GM12864 (cell line): ENCODE measurements around the gene RPS6KC1.

Source experiments
- DNase-seq: peaks from one replicate; pipeline ENCODE4 v3.0.0-alpha.2; 2011; ENCODE audit warnings: low read depth
- H3K4me3 ChIP-seq: 2 replicates; pipeline ENCODE4 v1.5.1; 2011; ENCODE audit warnings: mild to moderate bottlenecking, low read depth, low read length, control low read depth
- TF ChIP-seq, protein P1 (sequence below): IDR thresholded peaks from 2 replicates; pipeline ENCODE4 v1.5.1; 2011; ENCODE audit warnings: low read depth, mild to moderate bottlenecking, moderate library complexity, low read length, control low read depth, inconsistent platforms; ENCODE audit errors: missing control alignments

Gene RPS6KC1

DNA sequence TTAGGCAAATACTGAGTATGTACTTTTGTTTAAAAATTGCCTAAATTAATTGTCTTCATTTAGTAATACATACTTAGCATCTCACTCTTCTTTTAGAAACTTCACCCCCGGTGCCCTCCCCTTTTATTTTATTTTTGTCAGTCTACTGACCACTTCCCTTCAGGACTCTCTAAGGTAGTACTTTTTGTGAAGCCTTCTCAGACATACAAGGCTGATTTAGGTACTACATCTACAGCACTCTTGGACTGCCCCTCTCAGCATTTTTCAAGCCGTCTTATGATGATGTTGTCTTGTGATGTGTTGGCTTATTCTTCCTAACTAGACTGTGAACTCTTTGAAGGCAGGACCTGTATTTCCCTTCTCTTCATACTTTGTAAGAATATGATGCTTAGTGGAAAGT, 24.7 kb downstream of the RPS6KC1 start:
- no peak overlapping the region for H3K4me3 ChIP-seq
- TF ChIP-seq, protein P1, sequence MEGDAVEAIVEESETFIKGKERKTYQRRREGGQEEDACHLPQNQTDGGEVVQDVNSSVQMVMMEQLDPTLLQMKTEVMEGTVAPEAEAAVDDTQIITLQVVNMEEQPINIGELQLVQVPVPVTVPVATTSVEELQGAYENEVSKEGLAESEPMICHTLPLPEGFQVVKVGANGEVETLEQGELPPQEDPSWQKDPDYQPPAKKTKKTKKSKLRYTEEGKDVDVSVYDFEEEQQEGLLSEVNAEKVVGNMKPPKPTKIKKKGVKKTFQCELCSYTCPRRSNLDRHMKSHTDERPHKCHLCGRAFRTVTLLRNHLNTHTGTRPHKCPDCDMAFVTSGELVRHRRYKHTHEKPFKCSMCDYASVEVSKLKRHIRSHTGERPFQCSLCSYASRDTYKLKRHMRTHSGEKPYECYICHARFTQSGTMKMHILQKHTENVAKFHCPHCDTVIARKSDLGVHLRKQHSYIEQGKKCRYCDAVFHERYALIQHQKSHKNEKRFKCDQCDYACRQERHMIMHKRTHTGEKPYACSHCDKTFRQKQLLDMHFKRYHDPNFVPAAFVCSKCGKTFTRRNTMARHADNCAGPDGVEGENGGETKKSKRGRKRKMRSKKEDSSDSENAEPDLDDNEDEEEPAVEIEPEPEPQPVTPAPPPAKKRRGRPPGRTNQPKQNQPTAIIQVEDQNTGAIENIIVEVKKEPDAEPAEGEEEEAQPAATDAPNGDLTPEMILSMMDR: no peak
- DNase-seq: no peak

DNA sequence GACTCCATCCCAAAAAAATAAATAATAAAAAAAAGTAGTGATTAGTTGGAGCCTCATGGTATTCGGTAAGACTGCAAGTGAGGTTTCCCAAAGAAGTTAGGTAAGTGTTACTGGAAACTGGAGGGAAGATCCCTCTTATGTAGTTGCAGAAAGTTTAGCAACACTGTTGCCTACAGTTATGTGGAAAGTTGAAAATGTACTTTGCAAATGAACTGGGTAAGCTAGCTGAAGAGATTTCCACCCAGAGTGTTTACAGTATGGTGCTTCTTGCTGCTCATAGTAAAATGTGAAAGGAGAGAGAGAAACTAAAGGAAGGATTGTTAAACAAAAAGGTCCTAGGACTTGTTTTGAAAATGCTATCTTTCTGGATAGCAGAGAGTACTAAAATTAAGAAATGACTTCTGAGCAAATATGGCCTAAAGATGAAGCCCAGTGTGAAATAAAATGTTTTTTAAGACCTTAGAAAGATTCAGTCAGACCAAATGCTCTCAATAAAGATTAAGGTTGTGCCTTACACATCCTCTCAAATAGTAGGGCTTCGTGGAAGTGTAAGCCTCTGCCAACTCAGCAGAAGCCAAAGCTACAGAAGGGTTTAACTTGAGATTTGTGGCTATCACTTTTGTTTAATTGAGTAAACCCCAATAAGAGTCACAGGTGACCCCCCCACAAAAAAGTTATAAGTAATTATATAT, 31.5 kb downstream of the RPS6KC1 start:
- no peak for DNase-seq

DNA sequence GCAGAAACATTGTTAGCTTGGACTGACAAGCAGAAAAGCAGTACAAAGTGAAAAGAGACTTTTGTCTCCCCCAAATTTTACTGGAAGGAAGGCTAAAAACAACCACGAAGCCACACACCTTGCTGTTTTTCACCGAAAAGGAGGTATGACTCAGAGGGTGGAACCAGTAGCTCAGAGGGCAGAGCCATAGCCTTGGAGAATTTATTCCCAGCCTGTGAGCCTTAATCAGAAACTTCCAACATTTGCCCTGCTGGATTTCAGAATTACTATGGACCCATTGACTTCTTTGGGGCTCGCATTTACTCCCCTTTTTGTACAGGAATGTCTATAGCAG, 32.0 kb downstream of the RPS6KC1 start:
- TF ChIP-seq, protein P1: no peak
- H3K4me3 ChIP-seq: no peak overlapping the region
- no peak for DNase-seq

More for the DNA sequence above, 31.5 kb downstream of the RPS6KC1 start:
- H3K4me3 ChIP-seq: no peak overlapping the region
- TF ChIP-seq, protein P1: no peak

DNA sequence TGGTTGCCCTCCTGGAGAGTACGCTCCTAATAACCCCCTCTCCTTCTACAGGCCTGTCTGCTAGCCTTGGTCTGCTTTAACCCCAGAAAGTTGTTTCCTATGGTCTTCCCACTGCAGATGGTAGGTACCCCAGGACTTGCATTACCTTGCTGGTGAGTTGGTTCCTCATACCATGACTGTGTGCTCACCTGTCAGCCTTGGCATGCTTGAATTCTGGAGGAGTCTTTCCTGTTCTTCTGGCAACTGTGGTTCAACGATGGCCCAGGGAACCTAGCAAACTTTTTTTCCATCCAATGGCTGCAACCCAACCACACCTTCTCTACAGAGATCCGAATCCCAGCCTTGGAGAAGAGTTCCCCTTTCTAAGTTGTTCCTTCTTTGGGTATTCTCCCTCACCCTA, 36.9 kb downstream of the RPS6KC1 start:
- H3K4me3 ChIP-seq: no peak overlapping the region
- DNase-seq: no peak
- TF ChIP-seq, protein P1: no peak

DNA sequence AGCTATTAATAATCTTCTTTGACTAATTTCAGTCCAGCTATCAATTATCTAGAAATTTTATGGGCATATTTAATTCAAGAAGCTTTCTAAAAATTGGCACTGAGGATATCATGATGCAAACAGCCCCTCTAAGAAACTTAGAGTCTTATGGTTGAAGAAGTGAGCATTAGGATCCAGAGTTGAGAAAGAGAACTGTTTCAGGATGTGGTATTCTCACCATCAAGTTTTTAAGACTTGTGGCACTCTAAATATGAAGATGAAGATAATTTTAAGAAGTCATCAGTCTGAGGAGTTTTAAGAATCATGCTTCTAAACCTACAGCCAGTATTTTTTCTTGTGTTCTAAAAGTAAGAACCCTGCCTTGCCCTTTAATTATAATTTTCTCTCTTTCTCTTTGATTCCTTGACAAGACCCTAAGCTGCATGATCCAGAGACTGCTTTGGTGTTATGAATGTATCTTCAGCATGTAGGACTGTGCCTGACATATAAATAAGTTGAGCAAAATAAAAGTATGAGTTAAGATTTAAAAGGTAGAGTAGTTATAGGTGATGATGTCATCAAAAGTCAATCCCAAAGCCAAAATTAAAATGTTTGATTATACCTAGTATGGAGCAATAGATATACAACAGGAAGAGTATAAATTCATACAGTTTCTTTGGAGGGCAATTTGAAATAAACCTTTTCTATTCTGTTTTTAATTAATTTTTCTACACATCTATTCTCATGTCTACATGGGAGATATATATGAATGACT, 39.1 kb downstream of the RPS6KC1 start:
- no peak for DNase-seq
- no peak overlapping the region for H3K4me3 ChIP-seq
- TF ChIP-seq, protein P1: no peak

DNA sequence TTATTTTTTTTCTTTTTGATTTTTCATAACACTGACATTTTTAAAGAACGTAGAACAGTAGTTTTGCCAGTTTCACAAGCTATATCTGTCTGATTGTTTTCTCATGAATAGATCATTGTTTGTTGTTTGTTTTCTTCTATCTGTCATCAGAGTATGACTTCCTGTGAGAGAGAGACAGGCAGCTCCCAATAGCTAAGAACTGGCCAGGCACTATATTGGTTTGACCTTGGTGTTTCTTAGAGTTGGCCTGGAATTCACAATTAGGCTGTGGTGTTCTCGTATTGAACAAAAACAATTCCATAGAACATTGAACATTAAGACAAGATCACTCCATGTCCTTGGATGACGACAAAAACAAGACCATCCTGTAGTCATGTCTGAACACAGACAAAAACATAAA, 43.4 kb downstream of the RPS6KC1 start:
- H3K4me3 ChIP-seq: no peak overlapping the region
- TF ChIP-seq, protein P1: no peak
- DNase-seq: no peak
